Effector CD4-positive, alpha-beta T cell (primary cell): ENCODE measurements around the gene C12orf43.

ENCODE experiments used
- DNase-seq: peaks from one replicate; pipeline ENCODE4 v3.0.0-alpha.2; 2020

Gene C12orf43

GRCh38 chr12:121026274-121027045, 10.2 kb upstream of the C12orf43 start:
- no peak for DNase-seq

DNA sequence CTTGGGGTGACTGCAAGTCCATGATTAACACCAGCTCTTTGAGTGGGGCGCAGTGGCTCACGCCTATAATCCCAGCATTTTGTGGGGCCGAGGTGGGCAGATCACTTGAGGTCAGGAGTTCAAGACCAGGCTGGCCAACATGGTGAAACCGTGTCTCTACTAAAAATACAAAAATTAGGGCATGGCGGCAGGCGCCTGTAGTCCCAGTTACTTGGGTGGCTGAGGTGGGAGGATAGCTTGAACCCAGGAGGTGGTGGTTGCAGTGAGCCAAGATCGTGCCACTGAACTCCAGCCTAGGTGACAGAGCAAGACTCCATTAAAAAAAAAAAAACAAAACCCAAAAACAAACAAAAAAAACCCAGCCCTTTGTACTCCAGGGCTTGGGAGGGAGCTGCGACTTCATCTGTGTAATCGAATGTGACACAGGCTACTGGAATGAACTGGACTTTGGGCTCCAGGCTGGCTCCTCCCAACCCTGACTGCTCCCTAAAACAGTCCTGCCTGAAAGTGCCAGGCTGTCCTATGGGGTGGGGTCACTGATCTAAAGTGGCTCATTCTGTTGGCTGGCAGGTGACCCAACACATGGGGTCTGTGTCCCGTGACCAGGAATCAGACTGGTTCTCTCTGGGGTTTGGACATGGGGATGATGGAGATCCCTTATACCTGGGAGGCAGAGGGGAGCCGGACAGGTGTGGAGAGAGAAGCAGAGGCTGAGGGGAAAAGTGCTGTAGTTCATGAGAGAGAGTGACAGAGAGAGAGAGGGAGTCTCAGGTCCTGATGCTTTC, 9.3 kb upstream of the C12orf43 start:
- DNase-seq: no peak

- no peak for DNase-seq
Measured at GRCh38 chr12:121023799-121024198, 7.5 kb upstream of the C12orf43 start.

GRCh38 chr12:121022713-121023112, 6.4 kb upstream of the C12orf43 start:
- no peak for DNase-seq

- DNase-seq: no peak
Measured at GRCh38 chr12:121021754-121022153, 5.5 kb upstream of the C12orf43 start.

- DNase-seq: no peak
Measured at GRCh38 chr12:121018860-121019617, 2.8 kb upstream of the C12orf43 start.

DNA sequence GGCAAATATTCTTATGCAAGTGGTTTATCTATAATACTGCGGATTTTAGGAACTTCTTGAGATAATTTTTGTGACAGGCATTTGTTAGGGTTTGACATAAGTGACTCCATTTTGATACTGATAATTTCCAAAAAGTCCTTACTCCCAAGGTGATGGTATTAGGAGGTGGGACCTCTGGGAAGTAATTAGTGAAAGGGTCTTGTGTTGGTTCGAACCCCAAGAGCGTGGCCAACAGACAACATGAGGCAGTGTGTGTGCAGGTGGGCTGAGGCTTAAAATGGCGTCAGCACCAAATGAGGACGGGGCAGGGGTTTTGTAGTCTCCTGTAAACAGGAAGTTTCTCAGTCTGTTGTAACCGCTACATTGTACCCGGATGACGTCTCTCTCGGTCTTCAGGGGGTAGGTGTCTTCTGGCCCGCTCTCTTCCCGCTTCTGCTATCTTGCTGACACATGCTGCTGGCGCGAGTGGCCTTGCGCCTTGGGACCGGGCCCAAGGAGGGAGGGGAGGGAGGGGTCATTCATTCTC, 1.7 kb upstream of the C12orf43 start:
- DNase-seq: no peak

GRCh38 chr12:121013715-121014114, 2.6 kb downstream of the C12orf43 start:
- no peak for DNase-seq

GRCh38 chr12:121011820-121012219, 4.5 kb downstream of the C12orf43 start:
- DNase-seq: no peak

GRCh38 chr12:121010860-121011259, 5.4 kb downstream of the C12orf43 start:
- DNase-seq: no peak

- no peak for DNase-seq
Measured at GRCh38 chr12:121009741-121010140, 6.5 kb downstream of the C12orf43 start.

DNA sequence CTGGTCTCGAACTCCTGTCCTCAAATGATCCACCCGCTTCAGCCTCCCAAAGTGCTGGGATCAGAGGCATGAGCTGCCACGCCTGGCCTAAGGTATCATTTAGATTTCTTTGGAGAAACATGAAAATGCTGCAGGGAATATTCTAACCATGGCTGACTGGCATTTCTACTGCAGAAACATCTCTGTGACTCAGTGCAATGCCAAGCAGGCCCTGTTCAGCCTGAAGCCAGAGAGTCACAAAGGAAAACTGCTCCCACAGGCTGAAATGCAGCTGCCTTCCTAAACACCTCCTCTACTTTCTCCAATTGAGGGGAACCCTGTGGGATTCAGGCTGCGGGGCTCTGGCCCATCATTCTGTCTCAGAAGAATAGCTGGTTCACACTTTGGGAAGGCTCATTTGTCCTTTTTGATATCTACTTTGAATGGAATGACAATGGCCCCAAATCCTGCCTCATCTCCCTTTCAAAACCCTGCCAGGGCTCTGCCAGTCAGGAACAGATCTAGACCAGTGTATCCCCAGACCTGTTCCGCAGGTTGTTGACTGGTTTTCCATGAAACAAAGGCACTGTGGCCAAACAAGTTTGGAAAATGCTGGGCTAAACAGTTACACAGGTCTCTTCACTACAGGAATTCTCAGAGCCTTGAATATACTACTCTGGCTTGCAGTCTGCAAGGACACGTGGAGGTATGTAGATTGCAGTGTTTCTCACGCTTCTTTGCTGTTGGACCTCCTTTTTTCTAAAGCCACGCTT, 7.8 kb downstream of the C12orf43 start:
- DNase-seq: no peak

GRCh38 chr12:121005346-121005815, 10.9 kb downstream of the C12orf43 start:
- DNase-seq: peak; percentile 22

GRCh38 chr12:121004253-121004815, 12.0 kb downstream of the C12orf43 start:
- no peak for DNase-seq

- DNase-seq: no peak
Measured at GRCh38 chr12:121003650-121004049, 12.6 kb downstream of the C12orf43 start.

DNA sequence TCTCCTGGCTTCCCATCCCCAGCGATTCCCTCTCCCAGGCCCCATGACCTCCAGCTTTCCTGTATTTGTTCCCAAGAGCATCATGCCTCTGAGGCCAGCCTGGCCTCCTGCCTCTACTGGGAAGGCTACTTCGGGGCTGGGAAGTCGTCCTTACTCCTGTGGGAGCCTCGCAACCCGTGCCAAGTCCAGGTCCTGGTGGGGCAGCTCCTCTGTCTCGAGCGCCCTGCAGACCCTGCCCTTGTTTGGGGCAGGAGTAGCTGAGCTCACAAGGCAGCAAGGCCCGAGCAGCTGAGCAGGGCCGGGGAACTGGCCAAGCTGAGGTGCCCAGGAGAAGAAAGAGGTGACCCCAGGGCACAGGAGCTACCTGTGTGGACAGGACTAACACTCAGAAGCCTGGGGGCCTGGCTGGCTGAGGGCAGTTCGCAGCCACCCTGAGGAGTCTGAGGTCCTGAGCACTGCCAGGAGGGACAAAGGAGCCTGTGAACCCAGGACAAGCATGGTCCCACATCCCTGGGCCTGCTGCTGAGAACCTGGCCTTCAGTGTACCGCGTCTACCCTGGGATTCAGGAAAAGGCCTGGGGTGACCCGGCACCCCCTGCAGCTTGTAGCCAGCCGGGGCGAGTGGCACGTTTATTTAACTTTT, 14.3 kb downstream of the C12orf43 start:
- DNase-seq: no peak

- DNase-seq: no peak
Measured at GRCh38 chr12:121001060-121001459, 15.2 kb downstream of the C12orf43 start.

- DNase-seq: no peak
Measured at GRCh38 chr12:121000530-121000929, 15.8 kb downstream of the C12orf43 start.

- DNase-seq: no peak
Measured at GRCh38 chr12:120999191-121000120, 16.8 kb downstream of the C12orf43 start.

GRCh38 chr12:120998435-120998834, 17.9 kb downstream of the C12orf43 start:
- no peak for DNase-seq
